GM20000 (cell line): ENCODE data around the gene ST3GAL5.

ENCODE experiments used
- DNase-seq: peaks from one replicate; pipeline ENCODE4 v3.0.0; 2012; ENCODE audit warnings: low spot score
- TF ChIP-seq, protein P1 (sequence below): IDR thresholded peaks from 2 replicates; pipeline ENCODE4 v1.5.1; 2012; ENCODE audit warnings: mild to moderate bottlenecking, control low read depth; ENCODE audit errors: extremely low read depth, missing control alignments

Gene ST3GAL5

DNA sequence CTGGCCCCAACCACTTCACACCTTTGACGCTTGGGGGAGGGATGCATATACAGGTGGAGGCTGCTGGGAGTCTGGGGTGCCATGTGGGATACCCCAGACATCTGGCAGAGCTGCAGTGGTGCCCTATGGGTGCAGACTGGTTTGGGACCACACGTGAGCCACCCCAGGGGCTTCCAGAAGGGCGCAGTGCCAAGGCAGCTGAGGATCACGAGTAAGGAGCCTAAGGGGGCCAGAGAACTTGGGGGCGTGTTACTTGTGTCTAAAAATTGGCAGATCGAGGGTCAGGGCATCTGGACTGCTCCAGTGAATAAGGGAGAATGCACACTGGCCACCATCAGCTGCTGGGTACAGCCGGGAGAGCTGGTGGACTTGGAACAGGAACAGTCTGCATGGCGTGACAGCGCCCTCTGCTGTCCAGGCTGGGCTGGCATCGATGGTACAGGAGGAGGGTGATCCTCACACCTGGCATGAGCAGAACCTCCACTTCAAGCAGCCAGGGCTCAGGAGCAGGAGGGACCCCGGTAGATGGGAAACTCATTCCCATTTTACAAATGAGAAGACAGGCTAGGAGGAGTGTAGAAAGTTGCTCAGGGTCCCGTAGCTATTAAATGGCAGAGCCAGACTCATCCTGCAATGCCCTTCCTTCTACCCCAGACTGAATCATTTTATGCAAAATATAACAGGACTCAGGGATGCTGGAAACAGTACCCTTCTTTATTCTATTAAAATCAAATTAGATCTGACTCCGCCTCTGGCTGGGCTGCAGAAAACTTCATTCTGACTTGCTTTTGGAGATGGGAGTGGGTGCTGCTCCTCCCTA is 74.6 kb downstream of the ST3GAL5 start:
- DNase-seq, result peak; percentile 90
- TF ChIP-seq, protein P1, sequence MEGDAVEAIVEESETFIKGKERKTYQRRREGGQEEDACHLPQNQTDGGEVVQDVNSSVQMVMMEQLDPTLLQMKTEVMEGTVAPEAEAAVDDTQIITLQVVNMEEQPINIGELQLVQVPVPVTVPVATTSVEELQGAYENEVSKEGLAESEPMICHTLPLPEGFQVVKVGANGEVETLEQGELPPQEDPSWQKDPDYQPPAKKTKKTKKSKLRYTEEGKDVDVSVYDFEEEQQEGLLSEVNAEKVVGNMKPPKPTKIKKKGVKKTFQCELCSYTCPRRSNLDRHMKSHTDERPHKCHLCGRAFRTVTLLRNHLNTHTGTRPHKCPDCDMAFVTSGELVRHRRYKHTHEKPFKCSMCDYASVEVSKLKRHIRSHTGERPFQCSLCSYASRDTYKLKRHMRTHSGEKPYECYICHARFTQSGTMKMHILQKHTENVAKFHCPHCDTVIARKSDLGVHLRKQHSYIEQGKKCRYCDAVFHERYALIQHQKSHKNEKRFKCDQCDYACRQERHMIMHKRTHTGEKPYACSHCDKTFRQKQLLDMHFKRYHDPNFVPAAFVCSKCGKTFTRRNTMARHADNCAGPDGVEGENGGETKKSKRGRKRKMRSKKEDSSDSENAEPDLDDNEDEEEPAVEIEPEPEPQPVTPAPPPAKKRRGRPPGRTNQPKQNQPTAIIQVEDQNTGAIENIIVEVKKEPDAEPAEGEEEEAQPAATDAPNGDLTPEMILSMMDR, result peak; percentile 96

DNA sequence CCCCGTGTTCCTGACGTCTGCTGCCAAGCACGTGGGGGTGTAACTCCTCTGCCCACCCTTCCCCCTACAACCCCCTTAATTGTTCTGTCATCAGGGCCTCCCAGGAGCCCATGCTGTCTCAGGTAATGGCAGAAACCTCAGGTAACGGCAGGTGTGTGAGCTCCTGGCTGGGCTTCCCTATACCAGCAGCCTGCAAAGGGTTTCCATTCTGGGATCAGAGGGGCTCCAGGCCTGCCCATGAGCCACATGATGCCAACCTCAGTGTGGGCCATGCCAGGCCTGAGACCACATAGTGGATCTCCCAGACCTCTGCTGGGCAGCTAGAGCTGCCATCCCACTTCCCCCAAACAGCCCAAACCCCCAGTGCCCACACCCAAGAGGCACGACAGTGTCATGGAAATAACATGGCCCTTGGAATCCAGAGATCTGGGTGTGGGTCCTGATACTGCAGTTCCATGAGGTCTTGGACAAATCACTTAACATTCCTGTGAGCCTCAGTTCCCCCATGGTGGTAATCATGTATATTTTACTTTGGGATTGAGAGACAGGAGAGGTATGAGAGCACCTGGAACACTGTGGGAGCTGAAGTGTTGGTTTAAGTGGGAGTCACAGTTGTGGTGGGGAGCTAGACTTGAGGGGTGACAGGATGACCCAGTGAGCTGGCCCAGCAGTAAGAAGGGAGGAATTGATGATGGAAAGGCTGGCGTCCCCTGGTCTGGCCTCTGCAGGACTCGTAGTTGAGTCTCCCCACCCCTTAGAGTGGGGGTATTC is 75.4 kb downstream of the ST3GAL5 start:
- DNase-seq, result no peak
- TF ChIP-seq, protein P1, result no peak

DNA sequence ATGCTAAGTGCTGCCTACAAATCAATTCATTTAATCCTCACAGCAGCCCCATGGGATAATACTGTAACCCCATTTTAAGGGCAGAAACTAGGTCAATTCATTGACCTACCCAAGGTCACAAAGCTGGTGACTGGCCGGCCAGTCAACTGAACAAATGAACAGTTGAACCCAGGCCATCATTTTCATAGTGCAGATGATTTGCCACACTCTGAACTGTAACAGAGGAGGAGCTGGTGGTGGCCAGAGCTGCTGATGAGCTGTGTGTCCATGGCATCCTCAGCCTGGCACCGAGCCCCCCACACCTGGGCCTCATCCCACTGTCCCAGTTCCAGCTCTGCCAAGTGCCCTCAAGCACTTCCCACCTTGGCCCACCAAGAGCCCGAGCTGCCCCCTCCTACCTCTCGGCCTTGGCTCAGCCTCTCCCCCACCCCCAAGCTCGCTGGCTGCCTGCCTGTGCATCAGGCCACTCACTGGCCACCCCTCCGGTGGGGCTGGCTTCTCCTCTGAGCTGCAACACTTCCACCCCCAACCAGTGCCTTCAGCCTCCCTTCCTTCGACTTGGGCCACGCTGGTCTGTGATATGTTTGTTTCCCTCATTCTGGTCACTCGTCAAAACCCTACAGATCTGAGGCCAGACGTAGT is 76.6 kb downstream of the ST3GAL5 start:
- DNase-seq, result no peak
- TF ChIP-seq, protein P1, result no peak

DNA sequence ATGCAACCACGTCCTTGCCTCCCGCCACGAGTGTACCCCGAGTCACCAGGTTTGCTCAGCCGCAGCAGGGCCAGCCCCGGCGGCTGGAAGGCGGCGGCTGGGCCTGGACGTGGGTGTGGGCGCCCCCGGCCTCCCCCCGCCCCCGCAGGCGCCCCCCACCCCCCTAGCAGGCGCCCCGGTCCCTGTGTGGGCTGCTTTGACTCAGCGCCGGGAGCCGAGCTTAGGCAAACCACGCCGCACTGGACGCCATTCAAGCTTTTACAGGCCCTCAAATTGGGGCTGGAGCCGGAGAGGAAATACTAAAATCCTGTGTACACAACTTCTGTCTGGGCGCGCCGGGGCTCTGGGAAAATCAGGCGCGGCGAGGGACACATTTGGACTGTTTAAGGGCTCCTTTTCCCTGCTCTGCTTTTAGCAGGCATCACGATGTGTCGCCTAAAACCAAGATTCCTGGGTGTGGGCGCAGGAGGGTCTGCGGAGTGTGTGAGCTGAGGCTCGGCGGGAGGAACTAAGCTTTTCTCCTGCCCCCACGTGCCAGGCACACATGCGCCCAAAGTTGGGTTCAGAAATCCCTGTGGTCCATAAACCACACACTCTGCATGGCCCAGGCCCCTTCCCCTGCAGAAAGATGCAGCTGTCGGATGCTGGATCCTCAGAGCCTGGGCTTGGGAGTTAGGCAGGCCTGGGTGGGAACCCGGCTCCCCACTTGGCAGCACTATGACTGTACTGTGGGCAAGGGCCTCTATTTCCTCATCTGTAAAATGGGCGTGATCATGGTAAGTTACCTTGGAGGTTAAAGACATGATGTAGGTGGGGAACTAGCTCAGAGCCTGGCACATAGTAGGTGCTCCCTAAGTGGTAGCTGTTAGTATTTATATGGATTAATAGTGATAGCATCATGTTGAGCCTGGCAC is 77.4 kb downstream of the ST3GAL5 start:
- TF ChIP-seq, protein P1, result no peak
- DNase-seq, result no peak

DNA sequence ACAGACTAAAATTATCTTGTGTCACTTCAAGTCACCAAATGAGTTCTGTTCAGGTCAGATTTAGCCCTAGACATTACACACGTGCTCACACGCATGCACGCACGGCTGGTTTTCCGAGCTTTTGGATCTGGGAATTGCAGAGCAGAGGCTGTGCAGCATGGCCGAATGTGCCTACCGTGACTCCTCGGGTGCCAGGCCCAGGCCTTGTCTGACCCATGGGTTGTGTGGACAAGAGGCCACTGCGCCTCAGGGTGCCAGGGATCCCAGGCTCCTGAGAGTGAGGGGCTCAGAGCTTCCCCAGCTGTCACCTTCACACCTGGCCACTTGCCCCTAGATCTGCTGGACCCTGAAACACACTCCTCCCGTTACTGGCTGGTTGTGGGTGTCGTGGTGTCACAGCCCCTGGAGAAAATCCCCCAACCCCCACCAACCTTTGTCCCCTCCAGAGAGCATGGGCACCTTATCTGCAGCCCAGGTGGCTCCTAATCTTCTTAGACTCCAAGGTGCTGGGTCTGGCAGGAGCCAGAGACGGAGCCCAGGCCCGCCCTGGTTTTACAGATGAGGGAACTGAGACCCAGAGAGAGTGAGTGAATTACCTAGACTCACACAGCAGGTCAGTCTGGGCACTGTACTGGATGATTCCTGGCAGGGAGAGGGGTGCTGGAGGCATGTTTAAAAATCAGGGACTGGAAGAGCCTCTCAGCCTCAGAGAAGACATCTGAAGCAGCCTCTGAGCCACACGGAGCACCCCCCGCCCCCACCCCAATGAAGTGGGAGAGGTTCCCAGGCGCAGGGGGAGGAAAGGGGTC is 78.2 kb downstream of the ST3GAL5 start:
- DNase-seq, result no peak
- TF ChIP-seq, protein P1, result no peak

DNA sequence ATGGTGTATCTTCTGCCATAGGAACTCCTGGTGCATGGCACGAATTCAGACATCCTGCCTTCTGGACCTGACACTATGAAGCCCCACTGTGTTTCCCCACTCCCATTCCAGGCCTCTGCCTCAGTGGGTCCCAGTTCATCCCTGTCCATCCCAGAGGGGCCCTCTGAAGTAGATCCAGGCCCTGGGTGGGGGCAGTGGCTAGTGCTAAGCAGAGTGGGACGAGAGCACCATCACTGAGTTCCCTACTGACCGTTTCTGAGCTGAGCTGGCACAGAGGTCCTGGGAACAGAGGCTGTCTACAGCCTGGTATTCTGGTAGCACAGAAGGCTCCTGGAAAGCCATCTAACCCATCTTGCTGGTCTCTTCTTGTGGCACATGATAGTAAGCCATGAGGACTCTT is 81.0 kb downstream of the ST3GAL5 start:
- DNase-seq, result no peak
- TF ChIP-seq, protein P1, result no peak
